Activated CD4-positive, alpha-beta T cell treated with anti-CD3 and anti-CD28 coated beads for 24 hours (primary cell): ENCODE measurements around the gene GEN1.

Experiments
- DNase-seq, 2 donors: peaks; one replicate each; pipeline ENCODE4 v3.0.0-alpha.2; 2020; ENCODE audit warnings: low read depth in 2 of 2

GEN1 gene

GRCh38 chr2:17754773-17755425, 961 bp downstream of the GEN1 start:
- DNase-seq = no peak

GRCh38 chr2:17756668-17757067, 2.7 kb downstream of the GEN1 start:
- DNase-seq = no peak

DNA sequence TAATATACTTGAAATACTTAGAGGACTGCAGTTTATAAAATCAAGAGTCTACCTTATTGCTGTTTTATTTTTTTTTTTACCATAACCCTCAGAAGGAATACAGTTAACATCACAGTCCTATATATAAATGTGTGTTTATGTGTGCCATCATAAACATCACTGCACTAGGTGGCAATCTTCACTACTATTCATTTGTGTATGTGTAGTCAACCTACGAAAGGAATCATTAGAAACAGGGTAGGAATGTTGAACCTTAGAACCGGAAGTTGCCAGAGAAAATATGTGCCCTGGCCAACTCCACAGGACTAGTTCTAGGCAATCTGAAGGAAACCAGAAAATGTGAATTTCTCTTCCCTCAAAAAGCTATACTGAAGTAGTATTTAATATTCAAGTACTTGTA, 3.4 kb downstream of the GEN1 start:
- no peak for DNase-seq

GRCh38 chr2:17758118-17758517, 4.2 kb downstream of the GEN1 start:
- no peak for DNase-seq

- no peak for DNase-seq
Observed at GRCh38 chr2:17759805-17760204, 5.9 kb downstream of the GEN1 start.

DNA sequence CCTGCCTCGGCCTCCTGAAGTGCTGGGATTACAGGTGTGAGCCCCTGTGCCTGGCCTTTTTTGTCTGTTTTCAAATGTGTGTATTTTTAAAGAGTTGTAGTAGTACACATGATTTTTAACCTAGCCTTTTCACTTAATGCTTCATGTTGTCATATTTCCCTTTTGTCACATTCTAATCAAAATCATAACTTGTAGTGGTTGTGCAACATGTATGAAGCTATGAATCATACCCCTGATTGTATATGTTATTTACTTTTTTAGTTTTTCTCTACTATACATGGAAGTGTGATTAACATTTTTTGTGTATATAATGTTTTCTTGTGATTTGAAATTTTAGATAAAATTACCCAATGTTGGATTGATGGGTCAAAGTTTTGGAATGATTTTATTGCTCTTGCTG, 8.5 kb downstream of the GEN1 start:
- no peak for DNase-seq

GRCh38 chr2:17763641-17764333, 9.8 kb downstream of the GEN1 start:
- DNase-seq = no peak

DNA sequence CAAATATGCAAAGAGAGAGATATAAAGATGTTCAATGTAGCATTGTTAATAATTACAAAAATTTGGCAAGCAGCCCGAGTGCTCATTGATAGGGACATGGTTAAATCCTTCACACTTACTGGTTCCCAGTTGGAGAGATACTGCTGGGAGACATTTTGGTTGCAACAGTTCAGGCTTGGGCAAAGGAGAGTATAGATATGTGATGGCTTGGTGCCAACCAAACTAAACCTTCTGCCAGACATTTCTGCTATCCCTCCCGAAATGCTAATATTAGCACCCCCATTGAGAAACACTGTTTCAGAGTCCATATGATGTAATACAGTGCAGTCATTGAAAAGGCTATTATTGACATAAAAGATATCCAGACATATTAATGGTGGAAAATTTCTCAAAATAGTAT, 11.5 kb downstream of the GEN1 start:
- no peak for DNase-seq

DNA sequence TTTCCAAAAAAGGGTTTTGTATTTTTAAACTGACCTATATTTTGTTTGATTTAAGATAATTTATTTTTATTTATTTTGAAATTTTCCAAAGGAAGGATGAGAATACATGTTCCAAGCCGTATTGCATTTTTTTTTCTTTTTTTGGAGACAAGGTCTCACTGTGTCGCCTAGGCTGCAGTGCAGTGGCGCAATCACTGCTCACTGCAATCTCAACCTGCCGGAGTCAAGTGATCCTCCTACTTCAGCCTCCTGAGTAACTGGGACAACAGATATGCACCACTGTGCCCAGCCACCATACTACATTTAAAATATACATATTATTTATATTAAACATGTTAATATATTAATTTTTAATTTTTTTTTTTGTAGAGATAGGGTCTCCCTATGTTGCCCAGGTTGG, 15.0 kb downstream of the GEN1 start:
- no peak for DNase-seq

- DNase-seq = no peak
Observed at GRCh38 chr2:17771956-17772355, 18.0 kb downstream of the GEN1 start.

DNA sequence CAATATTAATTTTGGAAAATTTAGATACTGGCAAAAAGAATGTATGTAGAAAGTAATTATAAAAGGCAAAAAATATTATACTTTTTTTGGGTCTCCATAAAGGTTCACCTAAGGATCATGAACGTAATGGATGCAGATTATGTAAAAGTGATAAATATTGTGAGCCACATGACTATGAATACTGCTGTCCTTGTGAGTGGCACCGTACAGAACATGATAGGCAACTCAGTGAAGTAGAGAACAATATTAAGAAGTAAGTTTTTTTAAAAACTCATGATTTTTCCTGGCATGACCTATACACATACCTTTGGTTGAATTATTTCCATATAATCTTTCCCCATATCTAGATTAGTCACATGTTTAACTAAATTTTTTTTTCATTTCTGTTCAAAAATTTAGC, 18.6 kb downstream of the GEN1 start:
- no peak for DNase-seq

DNA sequence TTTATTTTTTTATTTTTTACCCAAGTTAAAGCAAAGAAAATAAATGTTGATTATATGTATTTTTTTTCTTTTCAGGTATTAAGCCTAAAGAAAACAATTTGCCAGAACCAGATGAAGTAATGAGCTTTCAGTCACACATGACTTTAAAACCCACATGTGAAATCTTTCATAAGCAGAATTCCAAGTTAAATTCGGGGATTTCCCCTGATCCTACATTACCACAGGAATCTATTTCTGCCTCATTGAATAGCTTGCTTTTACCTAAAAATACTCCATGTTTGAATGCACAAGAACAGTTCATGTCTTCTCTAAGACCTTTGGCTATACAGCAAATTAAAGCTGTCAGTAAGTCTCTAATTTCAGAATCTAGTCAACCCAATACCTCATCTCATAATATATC, 26.6 kb downstream of the GEN1 start:
- no peak for DNase-seq

GRCh38 chr2:17781482-17781881, 27.5 kb downstream of the GEN1 start:
- DNase-seq = no peak

DNA sequence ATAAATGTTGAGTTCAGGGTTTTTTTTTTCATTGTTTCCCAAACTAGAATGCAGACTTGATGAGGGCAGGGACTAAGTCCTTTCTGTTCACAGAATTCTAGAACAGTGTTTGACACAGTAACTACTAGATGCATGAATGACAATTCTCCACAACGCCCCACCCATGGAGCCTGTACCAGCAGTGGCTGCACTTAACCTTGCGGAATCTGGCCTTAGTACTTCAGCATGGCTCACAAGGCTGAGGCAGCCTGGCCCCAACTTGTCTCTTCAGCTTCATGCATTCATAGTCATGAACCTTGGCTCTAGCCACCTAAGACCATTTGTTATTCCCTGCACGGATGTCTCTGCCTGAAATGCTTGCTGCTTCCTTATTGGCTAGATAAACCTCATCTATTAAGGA, 32.8 kb downstream of the GEN1 start:
- no peak for DNase-seq

DNA sequence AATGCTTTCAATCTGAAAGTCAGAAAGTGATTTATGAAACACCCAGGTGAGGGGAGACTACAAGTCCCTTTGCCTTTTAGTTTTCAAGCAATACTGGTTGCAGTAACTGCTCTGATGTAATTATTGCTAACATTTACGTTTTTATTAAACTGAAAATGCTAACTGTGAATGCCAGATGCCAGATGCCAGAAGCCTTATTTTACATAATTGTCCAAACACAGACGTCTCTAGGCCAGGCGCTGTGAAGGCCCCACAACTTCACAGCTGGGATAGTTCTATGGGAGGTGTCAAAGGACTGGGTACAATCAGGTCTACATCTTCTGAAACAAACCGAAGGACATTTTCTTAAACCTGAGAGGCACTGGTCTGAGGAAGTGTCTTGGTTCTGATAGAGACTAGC, 34.8 kb downstream of the GEN1 start:
- no peak for DNase-seq

GRCh38 chr2:17790536-17790935, 36.6 kb downstream of the GEN1 start:
- DNase-seq = no peak

GRCh38 chr2:17791121-17791816, 37.3 kb downstream of the GEN1 start:
- DNase-seq = no peak

DNA sequence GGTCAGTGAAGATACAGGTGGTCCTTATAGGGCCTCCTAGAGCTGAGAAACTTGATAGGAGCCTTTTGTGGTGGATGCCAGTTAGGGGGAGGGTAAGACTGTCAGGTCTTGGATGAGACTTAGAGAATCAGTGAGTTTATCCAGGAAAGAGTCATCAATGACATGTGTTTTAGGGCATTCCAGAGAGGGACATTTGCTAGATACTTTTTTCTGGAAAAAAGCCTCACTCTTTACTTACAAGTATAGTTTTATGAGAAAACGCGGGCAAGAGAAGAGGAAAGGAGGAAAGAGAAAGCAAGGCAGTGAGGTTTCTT, 37.8 kb downstream of the GEN1 start:
- DNase-seq = no peak

- DNase-seq = no peak
Observed at GRCh38 chr2:17792515-17792914, 38.6 kb downstream of the GEN1 start.

DNA sequence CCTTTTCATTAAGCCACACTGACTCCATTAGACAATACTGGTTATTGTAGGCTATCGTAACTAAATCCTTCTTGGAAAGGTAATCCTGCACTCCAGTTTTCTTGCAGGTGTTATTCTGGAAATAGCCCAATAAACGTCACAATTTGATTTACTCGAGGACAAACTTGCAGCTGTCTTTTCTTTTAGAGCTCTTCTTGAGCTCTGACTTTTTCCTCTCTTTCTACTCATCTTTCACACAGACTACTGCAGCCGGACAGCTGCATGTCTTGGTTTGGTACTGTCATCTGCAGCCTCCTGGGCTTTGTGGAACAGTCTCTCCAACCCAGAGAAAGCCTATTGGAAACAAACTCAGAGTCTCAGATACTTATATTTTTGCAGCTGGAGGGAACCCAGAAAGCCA, 39.4 kb downstream of the GEN1 start:
- no peak for DNase-seq

GRCh38 chr2:17793803-17794354, 39.9 kb downstream of the GEN1 start:
- no peak for DNase-seq

- no peak for DNase-seq
Observed at GRCh38 chr2:17795309-17795708, 41.4 kb downstream of the GEN1 start.

DNA sequence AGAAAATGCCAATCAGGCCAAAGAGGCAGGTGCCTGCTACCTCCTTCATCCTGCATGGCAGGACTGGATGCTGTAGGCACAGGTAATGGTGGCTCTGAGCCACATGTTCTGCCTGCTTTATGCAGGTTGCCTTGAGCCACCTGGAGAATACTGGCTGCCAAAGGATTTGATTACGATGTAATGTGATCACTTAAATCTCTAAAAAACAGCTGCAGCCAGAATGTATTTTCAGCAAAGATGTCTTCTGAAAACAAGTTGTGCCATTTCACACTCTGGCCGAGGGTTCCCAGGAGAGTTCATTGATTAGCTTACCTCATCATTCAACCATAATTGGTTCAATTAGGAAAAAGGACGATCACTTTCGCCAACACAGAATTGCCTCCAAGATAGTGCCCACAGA, 44.4 kb downstream of the GEN1 start:
- no peak for DNase-seq
